HEK293T (cell line): ENCODE data around the gene ARHGAP6.
"Not testable (repeated sequence)": the region's sequence is repeated elsewhere in the genome, so short reads cannot be mapped to it uniquely, and the experiment has no call there.

Source experiments
- CTCF ChIA-PET: fragments of 350-600 bp; formaldehyde crosslinking; extraction: SDS; loops from one replicate; lab custom pipeline; 2021; ENCODE audit warnings: antibody characterized with exemption, inconsistent platforms; lab: Yijun Ruan, JAX
- POLR2A ChIA-PET: fragments of 350-600 bp; formaldehyde crosslinking; extraction: SDS; loops from one replicate; lab custom pipeline; 2020; ENCODE audit warnings: antibody characterized with exemption, inconsistent platforms; lab: Yijun Ruan, JAX
- DNase-seq: peaks from one replicate; pipeline ENCODE4 v3.0.0; 2012; ENCODE audit warnings: mixed read lengths; ENCODE audit errors: extremely low spot score
- ARNT ChIP-seq: fragments of 450-650 bp; IDR thresholded peaks from 2 replicates; pipeline ENCODE4 v1.6.1; 2017; ENCODE audit warnings: mild to moderate bottlenecking
- BHLHE40 ChIP-seq: fragments of 450-650 bp; IDR thresholded peaks from 2 replicates; pipeline ENCODE4 v1.6.1; 2016; ENCODE audit warnings: mild to moderate bottlenecking, moderate library complexity, borderline replicate concordance
- CTBP1 ChIP-seq: fragments of 450-650 bp; IDR thresholded peaks from 2 replicates; pipeline ENCODE4 v1.6.1; 2016; ENCODE audit warnings: borderline replicate concordance
- ELF4 ChIP-seq: fragments of 450-650 bp; IDR thresholded peaks from 2 replicates; pipeline ENCODE4 v1.6.1; 2017; ENCODE audit warnings: antibody characterized with exemption
- FOXA1 ChIP-seq: fragments of 450-650 bp; IDR thresholded peaks from 2 replicates; pipeline ENCODE4 v1.6.1; 2016; ENCODE audit warnings: mild to moderate bottlenecking
- FOXK2 ChIP-seq: fragments of 450-650 bp; IDR thresholded peaks from 2 replicates; pipeline ENCODE4 v1.6.1; 2016; ENCODE audit warnings: mild to moderate bottlenecking
- FOXM1 ChIP-seq: fragments of 450-650 bp; IDR thresholded peaks from 2 replicates; pipeline ENCODE4 v1.6.1; 2017; ENCODE audit warnings: mild to moderate bottlenecking, borderline replicate concordance
- HDGF ChIP-seq: fragments of 450-650 bp; IDR thresholded peaks from 2 replicates; pipeline ENCODE4 v1.6.1; 2017; ENCODE audit warnings: antibody characterized with exemption, borderline replicate concordance
- L3MBTL2 ChIP-seq: fragments of 450-650 bp; conservative IDR thresholded peaks from 2 replicates; pipeline ENCODE4 v1.6.1; 2016; ENCODE audit warnings: mild to moderate bottlenecking
- LEF1 ChIP-seq: fragments of 450-650 bp; IDR thresholded peaks from 2 replicates; pipeline ENCODE4 v1.6.1; 2017; ENCODE audit warnings: mild to moderate bottlenecking, borderline replicate concordance
- NFRKB ChIP-seq: fragments of 450-650 bp; IDR thresholded peaks from 2 replicates; pipeline ENCODE4 v1.6.1; 2016; ENCODE audit warnings: mild to moderate bottlenecking, moderate library complexity
- SP1 ChIP-seq: fragments of 450-650 bp; IDR thresholded peaks from 2 replicates; pipeline ENCODE4 v1.6.1; 2017
- SUZ12 ChIP-seq: fragments of 450-650 bp; IDR thresholded peaks from 2 replicates; pipeline ENCODE4 v1.6.1; 2016; ENCODE audit warnings: mild to moderate bottlenecking
- TARDBP ChIP-seq: fragments of 450-650 bp; IDR thresholded peaks from 2 replicates; pipeline ENCODE4 v1.6.1; 2016
- ZNF384 ChIP-seq: fragments of 450-650 bp; IDR thresholded peaks from 2 replicates; pipeline ENCODE4 v1.6.1; 2016
- TF ChIP-seq, protein P1 (sequence below): fragments of 450-650 bp; IDR thresholded peaks from 2 replicates; pipeline ENCODE4 v1.6.1; 2016

Gene ARHGAP6

DNA sequence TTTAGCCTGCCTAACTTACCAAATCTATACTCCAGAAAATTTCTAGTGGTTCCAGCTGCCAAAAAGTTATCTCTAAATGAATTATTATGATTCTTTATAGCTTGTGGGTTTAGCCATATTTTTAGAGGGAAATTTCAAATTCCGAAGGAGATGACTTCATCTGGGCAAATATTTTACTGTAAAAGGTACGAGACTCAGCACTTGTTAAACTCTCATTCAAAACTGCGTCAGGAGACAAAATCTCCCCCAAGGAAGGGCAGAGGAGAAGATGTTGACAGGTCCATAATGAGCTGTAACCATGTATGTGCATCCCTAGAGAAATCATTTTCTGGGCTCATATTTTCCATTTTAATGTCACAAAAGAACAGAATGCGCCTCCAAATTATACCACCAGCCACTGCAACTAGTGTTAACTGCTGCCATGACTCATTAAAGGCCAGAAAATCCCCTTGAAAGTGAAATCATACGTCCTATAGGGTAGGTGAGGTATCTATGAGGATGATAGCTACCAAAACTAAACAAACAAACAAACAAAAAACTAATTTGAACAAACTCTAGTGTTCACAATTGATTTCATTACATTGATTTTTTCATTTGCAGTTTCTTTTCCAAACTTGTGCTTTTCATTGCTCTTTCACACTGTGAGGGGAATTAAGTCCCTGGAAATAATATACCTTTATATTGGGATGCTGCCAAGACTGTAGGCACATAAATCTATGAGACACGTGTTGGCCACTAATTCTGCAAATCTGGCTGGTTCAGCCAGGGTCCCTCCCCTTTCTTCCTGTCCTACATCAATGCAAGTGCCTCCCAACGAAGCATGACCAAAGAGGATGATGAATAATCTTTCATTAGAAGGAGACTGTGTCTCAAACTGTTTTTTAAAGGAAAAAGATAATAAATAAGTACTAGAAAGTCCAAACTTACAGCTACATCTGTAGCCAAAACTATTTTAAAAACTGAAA, 85.8 kb downstream of the ARHGAP6 start:
- TF ChIP-seq L3MBTL2 (no peak), FOXK2 (no peak), ARNT (no peak), ELF4 (no peak), HDGF (no peak), LEF1 (no peak), CTBP1 (no peak), SP1 (no peak), FOXM1 (no peak)
- POLR2A ChIA-PET = no interaction called here
- CTCF ChIA-PET = no interaction called here
- no peak for DNase-seq

DNA sequence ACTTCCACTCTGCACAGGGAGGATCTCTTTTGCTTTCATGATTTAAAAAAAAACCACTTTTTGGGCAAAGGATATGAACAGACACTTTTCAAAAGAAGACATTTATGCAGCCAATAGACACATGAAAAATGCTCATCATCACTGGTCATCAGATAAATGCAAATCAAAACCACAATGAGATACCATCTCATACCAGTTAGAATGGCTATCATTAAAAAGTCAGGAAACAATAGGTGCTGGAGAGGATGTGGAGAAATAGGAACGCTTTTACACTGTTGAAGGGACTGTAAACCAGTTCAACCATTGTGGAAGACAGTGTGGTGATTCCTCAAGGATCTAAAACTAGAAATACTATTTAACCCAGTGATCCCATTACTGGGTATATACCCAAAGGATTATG, 87.4 kb downstream of the ARHGAP6 start:
- DNase-seq, POLR2A ChIA-PET, CTCF ChIA-PET: not testable (repeated sequence)

DNA sequence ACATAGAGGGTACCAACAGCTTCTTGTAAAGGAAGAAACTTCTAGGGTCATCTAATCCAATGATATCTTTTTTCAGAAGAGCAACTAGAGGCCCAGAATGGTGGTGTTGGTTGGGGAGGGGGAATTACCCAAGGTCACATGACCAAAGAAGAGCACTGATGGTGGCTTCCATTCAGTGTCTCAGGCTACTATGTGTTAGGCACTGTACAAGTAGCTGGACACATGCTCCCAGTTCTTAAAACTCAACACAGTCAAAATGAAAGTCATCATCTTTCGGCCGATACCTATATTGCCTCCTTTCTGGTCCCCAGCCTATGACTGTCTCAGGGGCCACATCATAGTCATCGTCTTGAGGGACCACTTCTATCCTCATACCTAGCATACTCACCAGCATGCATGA, 88.1 kb downstream of the ARHGAP6 start:
- DNase-seq = no peak
- TF ChIP-seq, protein P1, sequence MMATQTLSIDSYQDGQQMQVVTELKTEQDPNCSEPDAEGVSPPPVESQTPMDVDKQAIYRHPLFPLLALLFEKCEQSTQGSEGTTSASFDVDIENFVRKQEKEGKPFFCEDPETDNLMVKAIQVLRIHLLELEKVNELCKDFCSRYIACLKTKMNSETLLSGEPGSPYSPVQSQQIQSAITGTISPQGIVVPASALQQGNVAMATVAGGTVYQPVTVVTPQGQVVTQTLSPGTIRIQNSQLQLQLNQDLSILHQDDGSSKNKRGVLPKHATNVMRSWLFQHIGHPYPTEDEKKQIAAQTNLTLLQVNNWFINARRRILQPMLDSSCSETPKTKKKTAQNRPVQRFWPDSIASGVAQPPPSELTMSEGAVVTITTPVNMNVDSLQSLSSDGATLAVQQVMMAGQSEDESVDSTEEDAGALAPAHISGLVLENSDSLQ = no peak
- no peak for TF ChIP-seq NFRKB
- TF ChIP-seq ELF4 = no peak
- no peak for TF ChIP-seq LEF1
- TF ChIP-seq FOXK2 = no peak
- ChIA-PET POLR2A (no interaction called here), CTCF (no interaction called here)

DNA sequence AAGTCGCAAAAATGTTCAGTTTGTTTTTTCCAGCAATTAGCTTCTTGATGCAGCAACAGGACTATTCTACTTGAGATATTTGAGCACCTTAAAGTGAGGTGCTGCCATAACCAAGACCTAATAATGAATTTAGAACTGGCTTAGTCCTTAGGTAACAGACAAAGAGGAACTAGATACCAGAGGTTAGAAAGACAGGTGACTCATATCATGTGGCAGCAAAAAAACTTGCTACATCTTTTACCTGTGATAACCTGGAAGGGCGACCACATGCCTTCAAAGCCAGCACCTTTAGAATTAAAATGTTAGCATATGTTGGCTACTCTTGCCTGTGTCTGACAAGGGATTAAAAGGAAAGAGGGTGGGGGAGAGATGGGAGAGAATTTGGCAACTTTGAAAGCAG, 90.4 kb downstream of the ARHGAP6 start:
- DNase-seq = no peak
- TF ChIP-seq L3MBTL2 (no peak), FOXK2 (no peak), FOXM1 (no peak), ARNT (no peak), LEF1 (no peak), FOXA1 (no peak), SP1 (no peak), HDGF (no peak), SUZ12 (no peak), ELF4 (no peak), ZNF384 (no peak), BHLHE40 (no peak), NFRKB (no peak), TARDBP (no peak)
- TF ChIP-seq, protein P1 = no peak
- POLR2A ChIA-PET = no interaction called here
- CTCF ChIA-PET = no interaction called here

DNA sequence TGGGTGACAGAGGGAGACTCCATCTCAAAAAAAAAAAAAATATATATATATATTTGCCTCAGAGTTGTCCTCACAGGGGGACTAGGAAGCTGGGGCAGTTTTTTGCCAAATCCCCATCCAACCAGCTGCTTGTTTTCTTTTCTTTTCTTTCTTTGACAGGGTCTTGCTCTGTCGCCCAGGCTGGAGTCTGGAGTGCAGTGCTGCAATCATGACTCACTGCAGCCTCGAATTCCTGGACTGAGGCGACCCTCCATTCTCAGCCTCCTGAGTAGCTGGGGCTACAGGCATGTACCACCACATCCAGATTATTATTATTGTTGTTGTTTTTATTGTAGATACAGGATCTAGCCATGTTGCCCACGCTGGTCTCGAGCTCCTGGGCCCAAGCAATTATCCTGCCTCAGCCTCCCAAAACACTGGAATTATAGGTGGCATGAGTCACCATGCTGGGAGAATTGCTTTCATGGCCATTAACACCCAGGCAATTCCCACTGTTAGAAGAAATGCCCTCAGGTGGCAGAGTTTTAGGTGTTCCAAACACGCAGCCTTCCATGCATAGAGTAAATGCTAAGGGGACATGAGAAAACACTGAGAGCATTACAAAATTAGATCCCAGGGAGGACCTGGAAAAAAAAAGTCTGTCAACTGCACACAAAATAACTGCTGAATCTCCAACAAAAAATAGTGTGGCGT, 98.0 kb downstream of the ARHGAP6 start:
- no peak for TF ChIP-seq BHLHE40
- no peak for TF ChIP-seq LEF1
- TF ChIP-seq ZNF384 = no peak
- no peak for TF ChIP-seq CTBP1
- TF ChIP-seq, protein P1 = no peak
- TF ChIP-seq FOXK2 = no peak
- no peak for TF ChIP-seq ELF4
- no peak for TF ChIP-seq HDGF
- no peak for TF ChIP-seq L3MBTL2
- TF ChIP-seq ARNT = no peak
- TF ChIP-seq TARDBP = no peak
- TF ChIP-seq SUZ12 = no peak
- POLR2A ChIA-PET = no interaction called here
- DNase-seq = no peak
- CTCF ChIA-PET = no interaction called here

DNA sequence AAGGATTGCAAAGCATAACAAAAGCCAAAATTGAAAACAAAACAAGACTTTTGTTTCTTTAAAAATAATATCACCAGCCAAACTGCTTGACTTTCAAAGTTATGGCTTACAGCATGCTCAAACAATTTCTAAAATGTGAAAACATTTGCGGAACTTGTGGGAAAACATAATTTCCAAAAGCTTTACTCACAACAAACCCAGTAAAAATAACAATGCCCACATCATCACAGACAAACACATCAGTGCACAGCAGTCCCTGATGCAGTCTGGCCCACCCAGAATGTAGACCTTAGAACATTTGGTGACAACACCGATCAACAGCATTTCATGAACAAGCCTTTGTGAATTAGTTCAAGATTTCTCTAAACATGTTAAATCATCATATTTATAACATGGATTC, 98.9 kb downstream of the ARHGAP6 start:
- DNase-seq = no peak
- ChIA-PET CTCF (no interaction called here), POLR2A (no interaction called here)
- TF ChIP-seq NFRKB (no peak), ZNF384 (no peak), FOXM1 (no peak), ARNT (no peak), HDGF (no peak)

DNA sequence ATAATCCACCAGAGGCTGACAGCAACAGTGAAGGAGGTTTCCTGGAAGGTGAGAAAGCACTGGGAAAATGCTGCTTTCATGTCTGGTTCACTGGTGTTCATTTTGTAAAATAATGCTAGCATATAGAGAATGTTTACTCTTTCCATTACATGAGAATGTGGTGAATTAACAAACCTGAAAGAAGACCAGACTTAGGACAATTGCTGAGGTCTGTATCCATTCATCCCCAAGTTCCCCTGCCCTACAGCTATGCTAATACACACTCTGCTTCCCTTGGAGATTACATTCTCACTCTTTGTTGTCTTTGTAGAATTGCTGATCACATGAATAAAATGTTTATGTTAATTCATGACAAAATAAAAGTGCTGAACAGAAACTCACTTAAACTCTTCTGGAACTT, 99.5 kb downstream of the ARHGAP6 start:
- TF ChIP-seq FOXK2 (no peak), ARNT (no peak), FOXA1 (no peak), SUZ12 (no peak), CTBP1 (no peak), LEF1 (no peak), FOXM1 (no peak), ZNF384 (no peak), L3MBTL2 (no peak), ELF4 (no peak), BHLHE40 (no peak), HDGF (no peak), NFRKB (no peak), TARDBP (no peak)
- TF ChIP-seq, protein P1 = no peak
- POLR2A ChIA-PET = no interaction called here
- CTCF ChIA-PET = no interaction called here
- no peak for DNase-seq
